ENCODE data around the gene WSCD2. TPM values are rescaled to one million over a fixed set of nuclear protein-coding genes. Genes with fewer than 3 reads are reported as not detected.

WSCD2 gene
- total RNA-seq, 1 donor from 2014 or later = not detected

DNA sequence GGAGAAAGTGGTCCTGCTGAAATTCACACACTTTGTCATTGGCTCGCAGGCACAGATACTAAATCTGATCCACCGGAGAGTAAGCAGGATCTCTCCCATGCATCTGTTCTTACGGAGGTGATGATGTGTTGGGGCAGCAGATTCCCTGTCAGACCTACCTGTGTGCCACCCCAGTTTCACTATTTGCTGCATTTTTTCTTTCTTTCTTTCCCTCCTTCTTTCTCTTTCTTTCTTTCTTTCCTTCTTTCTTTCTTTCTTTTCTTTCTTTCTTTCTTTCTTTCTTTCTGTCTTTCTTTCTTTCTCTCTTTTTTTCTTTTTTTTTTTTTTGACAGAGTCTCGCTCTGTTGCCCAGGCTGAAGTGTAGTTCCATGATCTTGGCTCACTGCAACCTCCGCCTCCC, 37.4 kb downstream of the WSCD2 start:
- intact Hi-C loops (cut with micrococcal nuclease) = no loop called here
- no peaks in the 10 kb centered on the region for H3K36me3 Mint-ChIP-seq (ENCODE audit: low read depth)
- H3K27ac Mint-ChIP-seq = no peak overlapping the region
- DNase-seq (ENCODE audit: low spot score) = no peak
- no peaks in the 10 kb centered on the region for H3K27me3 Mint-ChIP-seq (ENCODE audit: insufficient read depth)
- no peaks in the 10 kb centered on the region for H3K4me1 Mint-ChIP-seq (ENCODE audit: low read depth)
- H3K4me3 Mint-ChIP-seq = no peak overlapping the region
- no peaks in the 10 kb centered on the region for H3K9me3 Mint-ChIP-seq

DNA sequence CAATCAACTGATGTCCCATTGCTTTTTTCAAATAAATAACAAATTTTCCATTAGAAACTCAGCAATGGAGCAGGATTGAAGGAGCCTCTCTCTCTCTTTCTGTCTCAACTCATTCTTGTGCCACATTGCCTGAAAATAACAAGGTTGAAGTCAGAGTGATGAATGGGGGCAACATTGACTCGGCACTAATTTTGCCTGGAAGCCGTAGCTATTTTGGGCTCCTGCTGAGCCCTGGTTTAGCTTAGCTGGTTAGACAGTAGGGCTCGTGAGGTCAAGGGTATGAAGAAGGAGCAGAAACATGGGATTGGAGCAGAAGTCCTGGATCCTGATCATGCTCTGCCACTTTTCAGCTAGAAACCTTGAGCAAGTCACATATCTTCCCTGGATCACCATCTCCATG, 38.9 kb downstream of the WSCD2 start:
- Mint-ChIP-seq H3K27me3 (ENCODE audit: insufficient read depth) (peaks cover 2% of the 10 kb centered on the region), H3K4me3 (no peak overlapping the region), H3K36me3 (ENCODE audit: low read depth) (no peaks in the 10 kb centered on the region)

DNA sequence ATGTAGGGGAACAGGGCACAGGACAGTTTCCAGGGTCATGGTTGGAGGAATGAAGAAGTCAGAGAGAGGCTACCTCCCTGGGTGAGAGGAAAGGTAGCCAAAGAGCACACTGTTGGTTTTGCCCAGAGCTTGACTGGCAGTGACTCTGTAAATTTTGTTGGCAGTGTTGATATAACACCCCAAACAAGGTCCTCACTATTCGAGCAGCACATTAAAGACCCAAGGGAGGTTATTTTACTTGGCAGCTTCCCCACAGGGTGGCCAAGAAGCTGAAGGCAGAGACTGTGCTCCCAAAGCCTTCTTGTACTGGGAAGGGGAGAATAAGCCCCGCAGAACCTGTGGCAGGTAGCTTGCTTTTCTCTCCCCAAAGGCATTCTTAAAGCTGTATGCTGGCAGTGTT, 40.6 kb downstream of the WSCD2 start:
- H3K4me1 Mint-ChIP-seq (ENCODE audit: low read depth) = no peaks in the 10 kb centered on the region
- no peak for DNase-seq (ENCODE audit: low spot score)
- peaks cover 2% of the 10 kb centered on the region for H3K27me3 Mint-ChIP-seq (ENCODE audit: insufficient read depth)
- intact Hi-C loops (cut with micrococcal nuclease) = no loop called here
- H3K36me3 Mint-ChIP-seq (ENCODE audit: low read depth) = no peaks in the 10 kb centered on the region
- H3K4me3 Mint-ChIP-seq = no peak overlapping the region
- H3K9me3 Mint-ChIP-seq = no peaks in the 10 kb centered on the region
- no peak overlapping the region for H3K27ac Mint-ChIP-seq

More for the DNA sequence above, 38.9 kb downstream of the WSCD2 start:
- H3K27ac Mint-ChIP-seq = no peak overlapping the region
- H3K9me3 Mint-ChIP-seq = no peaks in the 10 kb centered on the region
- H3K4me1 Mint-ChIP-seq (ENCODE audit: low read depth) = no peaks in the 10 kb centered on the region
- intact Hi-C loops (cut with micrococcal nuclease) = no loop called here
- no peak for DNase-seq (ENCODE audit: low spot score)

DNA sequence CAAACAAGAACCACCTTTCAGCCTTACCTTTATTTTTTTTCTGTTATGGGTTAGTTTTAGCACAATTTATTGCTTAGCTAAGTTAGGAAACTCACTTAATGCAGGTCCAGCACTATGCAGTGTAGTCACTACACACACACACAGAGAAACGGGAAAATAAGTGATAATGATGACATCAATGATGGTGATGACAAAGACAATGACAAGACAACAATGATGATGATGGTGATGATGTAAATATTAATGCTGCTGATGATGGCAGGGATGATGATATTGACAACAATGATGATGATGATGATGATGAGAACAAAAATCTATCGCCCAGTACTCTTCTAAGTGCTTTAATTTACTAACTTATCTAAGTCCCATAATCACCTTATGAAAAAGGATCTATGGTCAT, 41.1 kb downstream of the WSCD2 start:
- H3K36me3 Mint-ChIP-seq (ENCODE audit: low read depth) = no peaks in the 10 kb centered on the region

DNA sequence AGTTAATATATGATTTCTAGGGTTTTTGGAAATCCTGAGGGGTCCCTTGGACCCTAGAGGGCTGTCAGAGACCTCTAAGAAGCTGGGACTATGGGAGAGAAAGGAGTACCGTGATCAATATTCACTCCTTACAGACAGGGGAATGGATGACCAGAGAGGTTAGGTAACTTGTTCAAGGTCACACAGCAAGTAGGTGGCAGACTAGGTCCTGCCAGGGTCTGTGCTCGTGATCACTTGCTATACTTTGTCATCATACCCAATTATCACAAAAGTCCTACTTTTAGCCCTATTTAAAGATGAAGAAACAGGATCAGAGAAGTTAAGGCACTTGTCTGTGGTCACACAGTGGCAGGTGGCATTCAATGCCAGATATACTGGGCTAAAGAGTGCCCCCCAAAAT, 42.9 kb downstream of the WSCD2 start:
- H3K4me3 Mint-ChIP-seq = no peak overlapping the region
- peaks cover 2% of the 10 kb centered on the region for H3K27me3 Mint-ChIP-seq (ENCODE audit: insufficient read depth)

More for the DNA sequence above, 41.1 kb downstream of the WSCD2 start:
- intact Hi-C loops (cut with micrococcal nuclease) = no loop called here
- Mint-ChIP-seq H3K27me3 (ENCODE audit: insufficient read depth) (peaks cover 2% of the 10 kb centered on the region), H3K4me1 (ENCODE audit: low read depth) (no peaks in the 10 kb centered on the region), H3K4me3 (no peak overlapping the region), H3K27ac (no peak overlapping the region), H3K9me3 (no peaks in the 10 kb centered on the region)
- DNase-seq (ENCODE audit: low spot score) = no peak

DNA sequence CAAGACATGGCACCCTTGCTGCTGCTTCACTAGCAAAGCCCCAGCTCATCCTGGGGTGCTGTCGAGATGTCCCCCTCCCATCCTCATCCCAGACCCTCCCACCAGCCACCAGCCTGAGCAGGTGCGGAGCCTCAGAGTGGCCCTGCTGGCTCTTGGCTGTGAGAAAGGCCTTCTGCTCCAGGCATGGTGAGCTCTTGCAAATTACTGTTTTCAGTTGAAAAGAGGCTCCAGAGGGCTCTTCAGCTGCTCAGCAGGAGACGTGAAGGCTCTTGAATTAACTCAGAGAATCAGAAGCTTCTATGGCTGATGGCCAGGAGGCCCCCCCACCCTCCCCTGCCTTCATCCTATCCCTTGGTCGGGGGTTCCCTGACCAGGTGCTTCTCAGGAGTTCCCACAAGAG, 44.1 kb downstream of the WSCD2 start:
- no peaks in the 10 kb centered on the region for H3K9me3 Mint-ChIP-seq
- intact Hi-C loops (cut with micrococcal nuclease) = no loop called here
- H3K27me3 Mint-ChIP-seq (ENCODE audit: insufficient read depth) = peaks cover 2% of the 10 kb centered on the region
- no peaks in the 10 kb centered on the region for H3K4me1 Mint-ChIP-seq (ENCODE audit: low read depth)
- H3K36me3 Mint-ChIP-seq (ENCODE audit: low read depth) = no peaks in the 10 kb centered on the region
- no peak overlapping the region for H3K4me3 Mint-ChIP-seq
- no peak overlapping the region for H3K27ac Mint-ChIP-seq
- DNase-seq (ENCODE audit: low spot score) = no peak

More for the DNA sequence above, 42.9 kb downstream of the WSCD2 start:
- Mint-ChIP-seq H3K27ac (no peak overlapping the region), H3K36me3 (ENCODE audit: low read depth) (no peaks in the 10 kb centered on the region), H3K9me3 (no peaks in the 10 kb centered on the region), H3K4me1 (ENCODE audit: low read depth) (no peaks in the 10 kb centered on the region)
- no peak for DNase-seq (ENCODE audit: low spot score)
- intact Hi-C loops (cut with micrococcal nuclease) = no loop called here

DNA sequence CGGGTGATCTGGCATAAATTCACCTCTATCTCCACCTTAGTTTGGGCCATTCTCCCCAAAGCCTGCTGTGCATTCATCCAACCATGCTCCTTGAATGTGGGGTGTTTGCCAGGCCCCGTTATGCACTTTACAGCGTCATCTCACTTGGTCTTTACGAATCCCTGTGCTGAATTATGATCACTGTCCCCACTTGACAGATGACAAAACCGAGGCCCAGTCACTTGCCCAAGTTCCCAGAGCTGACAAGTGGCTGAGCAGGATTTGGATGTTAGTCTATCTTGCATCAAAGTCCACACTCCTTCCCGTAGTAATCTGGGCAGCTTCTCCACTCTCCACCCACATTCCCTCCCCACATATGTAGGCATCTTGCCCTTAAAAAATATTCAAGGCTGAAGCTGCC, 44.8 kb downstream of the WSCD2 start:
- H3K4me1 Mint-ChIP-seq (ENCODE audit: low read depth) = no peaks in the 10 kb centered on the region
- no peak overlapping the region for H3K4me3 Mint-ChIP-seq
- no peaks in the 10 kb centered on the region for H3K9me3 Mint-ChIP-seq
- peaks cover 2% of the 10 kb centered on the region for H3K27me3 Mint-ChIP-seq (ENCODE audit: insufficient read depth)
- no peak for DNase-seq (ENCODE audit: low spot score)
- no peaks in the 10 kb centered on the region for H3K36me3 Mint-ChIP-seq (ENCODE audit: low read depth)
- no peak overlapping the region for H3K27ac Mint-ChIP-seq
- intact Hi-C loops (cut with micrococcal nuclease) = no loop called here

DNA sequence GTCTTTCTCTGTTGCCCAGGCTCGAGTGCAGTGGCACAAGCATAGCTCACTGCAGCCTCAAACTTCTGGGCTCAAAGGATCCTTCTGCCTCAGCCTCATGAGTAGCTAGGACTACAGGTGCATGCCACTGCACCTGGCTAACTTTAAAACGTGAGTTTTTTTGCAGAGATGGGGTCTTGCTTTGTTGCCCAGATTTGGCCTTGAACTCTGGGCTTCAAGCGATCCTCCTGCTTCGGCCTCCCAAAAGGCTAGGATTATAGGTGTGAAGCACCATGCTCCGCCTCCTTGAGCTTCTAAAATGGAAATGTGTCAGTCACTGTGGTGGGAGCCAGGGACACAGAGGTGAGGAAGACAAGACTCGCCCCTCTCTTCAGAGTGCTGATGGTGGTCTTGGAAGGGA, 45.6 kb downstream of the WSCD2 start:
- intact Hi-C loops (cut with micrococcal nuclease) = no loop called here
- no peak overlapping the region for H3K27ac Mint-ChIP-seq
- DNase-seq (ENCODE audit: low spot score) = no peak
- no peaks in the 10 kb centered on the region for H3K9me3 Mint-ChIP-seq
- H3K4me1 Mint-ChIP-seq (ENCODE audit: low read depth) = no peaks in the 10 kb centered on the region
- H3K4me3 Mint-ChIP-seq = no peak overlapping the region
- no peaks in the 10 kb centered on the region for H3K36me3 Mint-ChIP-seq (ENCODE audit: low read depth)
- peaks cover 2% of the 10 kb centered on the region for H3K27me3 Mint-ChIP-seq (ENCODE audit: insufficient read depth)

DNA sequence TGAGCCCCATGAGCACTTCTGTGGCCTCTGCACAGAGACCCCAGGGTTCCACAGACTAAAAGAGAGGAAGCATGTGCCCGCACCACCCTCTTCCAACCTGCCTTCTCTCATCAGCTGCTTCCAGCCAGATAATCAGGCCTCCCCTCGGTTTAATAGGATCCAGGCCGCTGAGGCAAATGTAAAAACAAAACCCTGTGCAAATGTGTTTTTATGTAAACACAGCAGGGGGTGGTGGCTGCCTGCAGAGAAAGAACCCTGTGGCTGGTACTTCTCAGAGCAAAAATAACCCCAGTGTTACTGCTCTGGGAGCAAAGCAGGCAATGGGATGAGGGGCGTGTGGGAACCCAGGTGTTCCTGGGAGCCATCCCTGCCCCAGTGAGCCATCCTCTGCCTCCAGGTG, 46.2 kb downstream of the WSCD2 start:
- Mint-ChIP-seq H3K4me3 (no peak overlapping the region), H3K4me1 (ENCODE audit: low read depth) (no peaks in the 10 kb centered on the region), H3K36me3 (ENCODE audit: low read depth) (no peaks in the 10 kb centered on the region), H3K27me3 (ENCODE audit: insufficient read depth) (peaks cover 2% of the 10 kb centered on the region), H3K27ac (no peak overlapping the region), H3K9me3 (no peaks in the 10 kb centered on the region)
- no peak for DNase-seq (ENCODE audit: low spot score)
- intact Hi-C loops (cut with micrococcal nuclease) = no loop called here

DNA sequence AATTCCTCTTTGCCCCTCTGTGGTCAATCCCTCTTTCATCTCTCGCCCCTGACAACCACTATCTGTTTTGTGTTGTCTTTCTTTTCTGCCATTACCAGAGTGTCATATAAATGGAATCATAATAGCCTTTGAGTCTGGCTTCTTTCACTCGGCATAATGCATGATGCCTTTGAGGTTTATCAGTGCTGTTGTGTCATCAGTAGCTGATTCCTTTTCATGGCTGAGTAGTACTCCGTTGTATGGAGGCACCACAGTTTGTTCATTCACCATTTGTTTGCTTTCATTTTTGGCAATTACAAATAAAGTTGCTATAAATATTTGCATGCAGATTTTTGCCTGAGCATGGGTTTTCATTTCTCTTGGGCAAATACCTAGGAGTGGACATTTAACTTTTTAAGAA, 47.2 kb downstream of the WSCD2 start:
- H3K36me3 Mint-ChIP-seq (ENCODE audit: low read depth) = no peaks in the 10 kb centered on the region
- H3K27me3 Mint-ChIP-seq (ENCODE audit: insufficient read depth) = peaks cover 2% of the 10 kb centered on the region
- intact Hi-C loops (cut with micrococcal nuclease) = no loop called here

DNA sequence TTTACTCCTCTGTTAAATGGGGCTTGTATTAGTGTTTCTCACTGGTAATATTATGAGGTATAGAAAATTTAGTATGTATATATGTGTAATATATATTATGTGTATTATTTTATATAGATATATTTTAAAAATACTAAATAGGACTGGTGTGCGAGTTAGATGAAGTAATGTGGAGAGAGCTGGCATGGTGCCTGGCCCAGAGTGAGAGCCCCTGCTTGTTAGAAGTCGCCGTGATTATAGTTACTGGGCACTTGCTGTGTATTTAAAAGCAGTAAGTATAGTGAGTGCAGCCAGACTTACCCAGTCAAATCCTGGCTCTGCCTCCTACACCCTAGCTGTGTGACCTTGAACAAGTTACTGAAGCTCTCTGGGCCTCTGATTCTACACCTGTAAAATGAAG, 48.0 kb downstream of the WSCD2 start:
- no peak overlapping the region for H3K27ac Mint-ChIP-seq
- intact Hi-C loops (cut with micrococcal nuclease) = no loop called here
- H3K4me1 Mint-ChIP-seq (ENCODE audit: low read depth) = no peaks in the 10 kb centered on the region
- no peaks in the 10 kb centered on the region for H3K36me3 Mint-ChIP-seq (ENCODE audit: low read depth)
- no peak overlapping the region for H3K4me3 Mint-ChIP-seq
- no peak for DNase-seq (ENCODE audit: low spot score)
- H3K9me3 Mint-ChIP-seq = no peaks in the 10 kb centered on the region
- peaks cover 2% of the 10 kb centered on the region for H3K27me3 Mint-ChIP-seq (ENCODE audit: insufficient read depth)

More for the DNA sequence above, 47.2 kb downstream of the WSCD2 start:
- no peaks in the 10 kb centered on the region for H3K4me1 Mint-ChIP-seq (ENCODE audit: low read depth)
- no peaks in the 10 kb centered on the region for H3K9me3 Mint-ChIP-seq
- H3K4me3 Mint-ChIP-seq = no peak overlapping the region
- no peak for DNase-seq (ENCODE audit: low spot score)
- no peak overlapping the region for H3K27ac Mint-ChIP-seq

DNA sequence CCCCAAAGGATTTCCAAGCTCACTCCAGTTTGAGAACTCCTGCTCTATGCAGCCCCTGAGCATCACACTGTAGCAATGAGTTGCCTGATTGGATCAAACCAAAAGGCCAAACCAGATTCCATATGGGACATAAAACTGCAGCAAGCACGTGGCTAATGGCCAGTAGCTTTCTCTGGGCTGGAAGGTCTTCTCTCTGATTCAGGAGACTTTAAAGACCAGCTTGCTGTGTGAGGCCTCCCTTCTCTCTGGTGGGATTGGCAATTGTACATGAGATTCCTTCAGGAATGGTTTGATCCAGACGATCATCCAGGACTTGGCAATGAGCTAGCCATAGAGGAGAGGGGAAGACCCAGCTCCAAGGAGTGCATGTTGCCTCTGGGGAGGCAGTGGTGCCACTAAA, 50.2 kb downstream of the WSCD2 start:
- H3K36me3 Mint-ChIP-seq (ENCODE audit: low read depth) = no peaks in the 10 kb centered on the region
- H3K4me3 Mint-ChIP-seq = no peak overlapping the region
- no peak for DNase-seq (ENCODE audit: low spot score)
- H3K27ac Mint-ChIP-seq = no peak overlapping the region
- intact Hi-C loops (cut with micrococcal nuclease) = no loop called here
- no peaks in the 10 kb centered on the region for H3K9me3 Mint-ChIP-seq
- no peaks in the 10 kb centered on the region for H3K4me1 Mint-ChIP-seq (ENCODE audit: low read depth)
- H3K27me3 Mint-ChIP-seq (ENCODE audit: insufficient read depth) = no peaks in the 10 kb centered on the region

DNA sequence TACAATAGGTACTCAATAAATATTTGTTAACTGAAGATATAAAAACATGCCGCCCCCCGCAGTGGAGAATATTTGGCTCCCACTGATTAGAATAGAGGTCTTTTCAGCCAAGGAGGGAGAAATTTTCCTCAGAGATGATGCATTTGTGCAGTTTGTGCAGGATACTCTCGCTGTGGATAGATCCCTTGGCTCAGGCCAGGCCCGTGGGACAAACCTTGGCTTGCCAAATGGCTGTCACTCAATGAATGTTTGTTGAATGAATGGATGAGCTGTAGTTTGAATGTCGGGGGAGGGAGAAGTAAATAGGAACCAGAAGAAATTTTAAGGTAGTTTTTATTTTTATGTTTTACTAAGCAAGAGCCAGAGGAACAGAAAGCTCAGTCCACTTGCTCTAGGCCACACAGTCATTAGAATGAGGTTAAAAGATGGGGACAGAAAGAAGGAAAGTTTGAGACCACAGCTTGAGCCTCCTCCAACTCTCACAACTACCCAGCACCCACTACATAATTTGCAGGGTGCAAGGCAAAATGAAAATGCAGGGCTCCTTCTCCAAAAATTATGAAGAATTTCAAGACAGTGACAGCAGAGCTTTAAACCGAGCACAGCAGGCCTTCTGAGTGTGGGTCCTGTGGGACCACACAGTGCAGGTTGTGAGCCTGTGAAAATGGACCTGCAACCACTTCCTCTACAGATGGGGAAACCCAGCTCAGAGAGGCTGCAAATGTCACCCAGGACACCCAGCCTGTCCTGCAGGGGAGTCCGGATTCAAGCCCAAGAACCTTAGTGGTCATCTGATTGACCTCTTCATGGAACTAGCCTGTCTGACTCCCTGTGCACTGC, 51.4 kb downstream of the WSCD2 start:
- H3K4me1 Mint-ChIP-seq (ENCODE audit: low read depth) = no peaks in the 10 kb centered on the region
- DNase-seq (ENCODE audit: low spot score) = no peak
- H3K9me3 Mint-ChIP-seq = no peaks in the 10 kb centered on the region
- no peaks in the 10 kb centered on the region for H3K36me3 Mint-ChIP-seq (ENCODE audit: low read depth)
- intact Hi-C loops (cut with micrococcal nuclease) = no loop called here
- H3K4me3 Mint-ChIP-seq = no peak overlapping the region
- H3K27ac Mint-ChIP-seq = no peak overlapping the region
- H3K27me3 Mint-ChIP-seq (ENCODE audit: insufficient read depth) = peaks cover 1% of the 10 kb centered on the region

DNA sequence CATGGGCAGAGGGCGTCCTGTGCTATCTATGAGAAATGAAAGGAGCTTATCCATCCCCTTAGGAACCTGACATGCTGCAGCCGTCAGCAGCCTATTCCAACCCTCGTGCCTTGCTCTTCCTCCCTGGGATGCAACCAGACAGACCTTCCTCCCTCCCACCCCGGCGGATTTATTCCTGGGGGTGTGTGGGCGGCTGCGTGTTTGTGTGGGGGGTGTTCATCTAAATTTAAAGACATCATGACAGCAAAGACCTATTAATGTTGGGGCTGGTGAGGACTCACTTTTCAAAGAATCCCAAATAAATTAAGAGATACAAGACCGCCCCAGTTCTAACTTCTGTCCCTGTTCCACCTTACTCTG, 52.0 kb downstream of the WSCD2 start:
- no peaks in the 10 kb centered on the region for H3K4me1 Mint-ChIP-seq (ENCODE audit: low read depth)
- intact Hi-C loops (cut with micrococcal nuclease) = no loop called here

More for the DNA sequence above, 52.0 kb downstream of the WSCD2 start:
- Mint-ChIP-seq H3K9me3 (no peaks in the 10 kb centered on the region), H3K36me3 (ENCODE audit: low read depth) (no peaks in the 10 kb centered on the region), H3K27me3 (ENCODE audit: insufficient read depth) (peaks cover 3% of the 10 kb centered on the region), H3K4me3 (no peak overlapping the region), H3K27ac (no peak overlapping the region)
- no peak for DNase-seq (ENCODE audit: low spot score)
